Parathyroid adenoma (tissue), 2 donors: ENCODE data around the gene LMO1.
A peak's percentile ranks its signal among the peaks of the same experiment; 100 is the strongest.

Source experiments
- H2AFZ ChIP-seq: fragments of 300-600 bp; sonication (generic); one replicate; pipeline ENCODE4 v1.7.0; 2017; ENCODE audit warnings: antibody characterized with exemption, mild to moderate bottlenecking
- H3K27ac ChIP-seq: fragments of 300-600 bp; sonication (generic); one replicate; pipeline ENCODE4 v1.7.0; 2017
- H3K27me3 ChIP-seq: fragments of 300-600 bp; sonication (generic); one replicate; pipeline ENCODE4 v1.7.0; 2017; ENCODE audit warnings: low read length; ENCODE audit not compliant: control insufficient read depth, insufficient read depth
- H3K36me3 ChIP-seq: fragments of 300-600 bp; sonication (generic); one replicate; pipeline ENCODE4 v1.7.0; 2017; ENCODE audit warnings: low read length; ENCODE audit not compliant: control insufficient read depth, insufficient read depth
- H3K4me1 ChIP-seq: fragments of 300-600 bp; sonication (generic); one replicate; pipeline ENCODE4 v1.7.0; 2017; ENCODE audit warnings: control low read depth
- H3K4me2 ChIP-seq: fragments of 300-600 bp; sonication (generic); one replicate; pipeline ENCODE4 v1.7.0; 2017; ENCODE audit warnings: low read length
- H3K4me3 ChIP-seq: fragments of 300-600 bp; sonication (generic); one replicate; pipeline ENCODE4 v1.7.0; 2017; ENCODE audit warnings: low read depth, low read length
- H3K79me2 ChIP-seq: fragments of 300-600 bp; sonication (generic); one replicate; pipeline ENCODE4 v1.7.0; 2017; ENCODE audit warnings: control low read depth
- H3K9ac ChIP-seq: fragments of 300-600 bp; sonication (generic); one replicate; pipeline ENCODE4 v1.7.0; 2017; ENCODE audit warnings: mild to moderate bottlenecking
- H3K9me3 ChIP-seq: fragments of 300-600 bp; sonication (generic); one replicate; pipeline ENCODE4 v1.7.0; 2017; ENCODE audit warnings: low read length; ENCODE audit not compliant: control insufficient read depth
- TF ChIP-seq, protein P1 (sequence below): fragments of 300-600 bp; sonication (generic); IDR thresholded peaks from one replicate; pipeline ENCODE4 v1.7.0; 2017; ENCODE audit warnings: antibody characterized with exemption, mild to moderate bottlenecking
- donor health status: primary hyperparathyroidism.

LMO1 gene

DNA sequence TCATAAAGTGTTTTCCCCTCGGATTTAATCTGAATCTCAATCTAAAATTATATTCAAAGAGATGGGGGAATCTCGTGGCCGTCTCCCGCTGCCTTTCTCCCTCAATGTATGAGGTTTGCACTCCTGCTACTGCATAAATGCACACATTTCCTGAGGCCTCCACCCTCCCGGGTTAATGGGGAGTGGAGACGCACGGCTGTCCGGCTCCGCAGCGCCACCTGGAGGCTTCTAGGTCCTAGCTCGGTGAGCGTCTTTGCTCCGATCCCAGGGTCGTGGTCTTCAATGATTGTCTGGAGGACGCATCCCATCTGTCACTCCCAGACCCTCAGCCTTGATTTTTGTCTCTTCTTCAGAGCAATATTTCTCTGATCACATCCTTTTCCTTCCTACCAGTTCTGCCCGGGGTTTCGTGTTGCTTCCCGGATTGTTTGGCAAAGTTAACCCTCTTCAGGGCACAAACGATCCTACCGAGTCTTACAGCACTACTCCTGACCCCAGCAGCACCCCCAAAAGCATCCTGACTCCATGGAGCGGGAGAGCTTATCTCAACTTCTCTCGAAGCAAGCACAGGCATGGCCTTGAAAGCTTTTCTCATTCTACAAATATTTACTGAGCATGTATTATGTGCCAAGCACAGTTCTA, at the start of gene LMO1:
Gene LMO1, minus strand, starts transcription at position 110 of the 642 bp plus-strand sequence. CDS start 516 bp downstream, outside the sequence.
- H3K9me3 ChIP-seq = no peaks in the 10 kb centered on the region
- H3K9ac ChIP-seq = no peak within 1 kb of the TSS
- no peaks in the 10 kb centered on the region for H3K4me1 ChIP-seq
- H3K79me2 ChIP-seq = no peaks in the 10 kb centered on the region
- no peaks in the 10 kb centered on the region for H3K36me3 ChIP-seq
- peak within 1 kb of the TSS; percentile 69 for H2AFZ ChIP-seq
- TF ChIP-seq, protein P1, sequence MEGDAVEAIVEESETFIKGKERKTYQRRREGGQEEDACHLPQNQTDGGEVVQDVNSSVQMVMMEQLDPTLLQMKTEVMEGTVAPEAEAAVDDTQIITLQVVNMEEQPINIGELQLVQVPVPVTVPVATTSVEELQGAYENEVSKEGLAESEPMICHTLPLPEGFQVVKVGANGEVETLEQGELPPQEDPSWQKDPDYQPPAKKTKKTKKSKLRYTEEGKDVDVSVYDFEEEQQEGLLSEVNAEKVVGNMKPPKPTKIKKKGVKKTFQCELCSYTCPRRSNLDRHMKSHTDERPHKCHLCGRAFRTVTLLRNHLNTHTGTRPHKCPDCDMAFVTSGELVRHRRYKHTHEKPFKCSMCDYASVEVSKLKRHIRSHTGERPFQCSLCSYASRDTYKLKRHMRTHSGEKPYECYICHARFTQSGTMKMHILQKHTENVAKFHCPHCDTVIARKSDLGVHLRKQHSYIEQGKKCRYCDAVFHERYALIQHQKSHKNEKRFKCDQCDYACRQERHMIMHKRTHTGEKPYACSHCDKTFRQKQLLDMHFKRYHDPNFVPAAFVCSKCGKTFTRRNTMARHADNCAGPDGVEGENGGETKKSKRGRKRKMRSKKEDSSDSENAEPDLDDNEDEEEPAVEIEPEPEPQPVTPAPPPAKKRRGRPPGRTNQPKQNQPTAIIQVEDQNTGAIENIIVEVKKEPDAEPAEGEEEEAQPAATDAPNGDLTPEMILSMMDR = peak; percentile 70
- H3K4me3 ChIP-seq = peak within 1 kb of the TSS; percentile 27
- H3K27me3 ChIP-seq = no peaks in the 10 kb centered on the region
- H3K27ac ChIP-seq = no peak within 1 kb of the TSS
- H3K4me2 ChIP-seq = peak within 1 kb of the TSS; percentile 58

DNA sequence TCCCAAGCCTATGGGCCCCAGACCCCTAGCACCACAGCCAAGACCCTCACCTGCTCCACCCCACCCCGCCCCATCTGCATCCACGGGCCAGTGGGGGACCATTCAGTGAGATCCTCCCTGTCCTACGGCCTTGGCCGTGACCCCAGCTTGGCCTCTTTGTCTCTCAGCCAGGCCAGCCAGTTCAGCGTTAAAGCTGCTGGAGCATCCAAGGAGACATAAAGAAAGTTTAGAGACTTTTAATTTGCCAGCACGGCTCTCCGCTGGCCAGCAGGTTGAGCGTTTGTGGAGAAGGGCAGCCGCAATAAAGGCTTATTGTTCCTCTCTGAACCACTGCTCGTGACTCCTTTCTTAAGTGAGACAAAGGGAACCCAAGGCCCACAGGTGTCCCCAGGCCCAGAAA, 49.3 kb upstream of the LMO1 start:
- Histone ChIP-seq H3K27me3 (no peaks in the 10 kb centered on the region), H3K4me1 (no peaks in the 10 kb centered on the region), H2AFZ (no peak overlapping the region), H3K27ac (no peak overlapping the region), H3K36me3 (no peaks in the 10 kb centered on the region), H3K4me2 (no peak overlapping the region), H3K79me2 (no peaks in the 10 kb centered on the region), H3K9me3 (no peaks in the 10 kb centered on the region), H3K4me3 (no peak overlapping the region), H3K9ac (no peak overlapping the region)
- TF ChIP-seq, protein P1 = no peak

DNA sequence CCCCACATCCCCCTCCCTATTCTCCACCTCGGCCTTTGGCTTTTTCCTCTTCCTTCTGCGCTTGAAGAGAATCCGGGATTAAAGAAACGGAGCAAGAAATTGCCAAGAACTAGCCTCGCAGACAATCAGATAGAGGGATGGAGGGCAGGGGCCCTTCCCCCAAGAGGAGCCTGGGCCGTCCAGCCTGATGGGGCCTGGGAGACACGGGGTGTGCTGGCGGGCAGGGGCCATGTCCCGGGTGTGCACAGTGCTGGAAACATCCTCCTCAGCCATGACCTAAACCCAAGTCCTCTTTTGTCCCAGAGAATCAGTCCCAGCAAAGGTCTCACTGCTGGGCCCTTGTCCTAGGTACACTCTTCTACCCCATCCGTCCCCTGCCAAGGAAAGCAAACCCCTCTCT, 47.7 kb upstream of the LMO1 start:
- H3K36me3 ChIP-seq = no peaks in the 10 kb centered on the region
- H3K79me2 ChIP-seq = no peaks in the 10 kb centered on the region
- H3K4me2 ChIP-seq = no peak overlapping the region
- no peak overlapping the region for H3K4me3 ChIP-seq
- H2AFZ ChIP-seq = no peak overlapping the region
- no peak overlapping the region for H3K9ac ChIP-seq
- H3K9me3 ChIP-seq = no peaks in the 10 kb centered on the region
- TF ChIP-seq, protein P1 = no peak
- H3K27me3 ChIP-seq = no peaks in the 10 kb centered on the region
- no peaks in the 10 kb centered on the region for H3K4me1 ChIP-seq
- H3K27ac ChIP-seq = no peak overlapping the region

GRCh38 chr11:8310743-8311298, 47.1 kb upstream of the LMO1 start:
- H3K79me2 ChIP-seq = no peaks in the 10 kb centered on the region
- H3K27ac ChIP-seq = no peak overlapping the region
- no peaks in the 10 kb centered on the region for H3K36me3 ChIP-seq
- H3K4me2 ChIP-seq = no peak overlapping the region
- no peak overlapping the region for H3K9ac ChIP-seq
- no peak overlapping the region for H3K4me3 ChIP-seq
- TF ChIP-seq, protein P1 = no peak
- no peak overlapping the region for H2AFZ ChIP-seq
- H3K4me1 ChIP-seq = no peaks in the 10 kb centered on the region
- H3K9me3 ChIP-seq = no peaks in the 10 kb centered on the region
- no peaks in the 10 kb centered on the region for H3K27me3 ChIP-seq

DNA sequence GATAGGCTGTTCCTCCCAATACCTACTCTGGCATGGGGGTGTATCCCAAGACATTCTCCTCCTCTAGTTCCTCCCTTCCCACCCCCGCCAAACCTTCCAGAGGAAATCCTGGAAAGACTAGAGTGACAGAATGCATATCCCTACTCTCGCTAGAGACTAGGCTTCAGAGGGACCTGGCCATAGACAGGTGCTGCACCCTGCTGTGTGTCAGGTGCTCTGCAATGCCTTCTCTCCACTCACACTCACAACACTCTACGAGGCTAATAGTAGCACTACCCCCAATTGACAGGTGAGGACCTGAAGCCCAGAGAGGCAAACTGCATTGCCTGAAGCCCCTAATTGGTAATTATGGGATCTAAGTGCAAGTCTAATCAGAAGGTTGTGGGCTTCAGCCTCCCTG, 46.2 kb upstream of the LMO1 start:
- no peaks in the 10 kb centered on the region for H3K36me3 ChIP-seq
- H2AFZ ChIP-seq = no peak overlapping the region
- H3K27ac ChIP-seq = no peak overlapping the region
- H3K9me3 ChIP-seq = no peaks in the 10 kb centered on the region
- H3K9ac ChIP-seq = no peak overlapping the region
- TF ChIP-seq, protein P1 = no peak
- no peaks in the 10 kb centered on the region for H3K79me2 ChIP-seq
- no peak overlapping the region for H3K4me2 ChIP-seq
- no peak overlapping the region for H3K4me3 ChIP-seq
- H3K4me1 ChIP-seq = no peaks in the 10 kb centered on the region
- no peaks in the 10 kb centered on the region for H3K27me3 ChIP-seq
